SK-N-SH treated with all-trans-retinoic acid at 6 μM for 48 hours (cell line): ENCODE data around the gene TLCD4.

Experiments
- ATAC-seq: fragments of 200-7000 bp; cut with Tn5 transposase; 3 replicates; pipeline ENCODE4 v1.9.1; 2020; ENCODE audit warnings: mild to moderate bottlenecking, moderate library complexity
- ARNTL ChIP-seq: fragments of 450-650 bp; formaldehyde crosslinking; IDR thresholded peaks from 2 replicates; pipeline ENCODE4 v1.5.0; 2020; ENCODE audit warnings: low read depth, mild to moderate bottlenecking, moderate library complexity, borderline replicate concordance
- BACH2 ChIP-seq: fragments of 250-450 bp; sonication (Bioruptor Pico); IDR thresholded peaks from 2 replicates; pipeline ENCODE4 v1.9.0; 2021; ENCODE audit warnings: mild to moderate bottlenecking, borderline replicate concordance
- CREB5 ChIP-seq: fragments of 250-450 bp; sonication (Bioruptor Pico); IDR thresholded peaks from 2 replicates; pipeline ENCODE4 v1.5.1; 2020; ENCODE audit warnings: low read depth, mild to moderate bottlenecking, moderate library complexity
- CSDC2 ChIP-seq: fragments of 250-450 bp; sonication (Bioruptor Pico); IDR thresholded peaks from 2 replicates; pipeline ENCODE4 v1.5.0; 2020; ENCODE audit warnings: mild to moderate bottlenecking, moderate library complexity
- ESRRG ChIP-seq: fragments of 250-450 bp; sonication (Bioruptor Pico); IDR thresholded peaks from 2 replicates; pipeline ENCODE4 v1.6.1; 2021; ENCODE audit warnings: mild to moderate bottlenecking
- GLIS3 ChIP-seq: fragments of 250-450 bp; sonication (Bioruptor Pico); IDR thresholded peaks from 2 replicates; pipeline ENCODE4 v1.5.0; 2020; ENCODE audit warnings: mild to moderate bottlenecking, moderate library complexity
- ISL1 ChIP-seq: fragments of 250-450 bp; sonication (Bioruptor Pico); IDR thresholded peaks from 2 replicates; pipeline ENCODE4 v2.1.2; 2022; ENCODE audit warnings: mild to moderate bottlenecking, moderate library complexity
- OSR1 ChIP-seq: fragments of 250-450 bp; sonication (Bioruptor Pico); IDR thresholded peaks from 2 replicates; pipeline ENCODE4 v1.8.0; 2022; ENCODE audit warnings: moderate library complexity, mild to moderate bottlenecking, inconsistent platforms
- PATZ1 ChIP-seq: fragments of 250-450 bp; sonication (Bioruptor Pico); IDR thresholded peaks from 2 replicates; pipeline ENCODE4 v1.8.0; 2020; ENCODE audit warnings: mild to moderate bottlenecking, moderate library complexity, borderline replicate concordance
- POU6F1 ChIP-seq: fragments of 250-450 bp; sonication (Bioruptor Pico); IDR thresholded peaks from 2 replicates; pipeline ENCODE4 v1.8.0; 2021; ENCODE audit warnings: low read depth, mild to moderate bottlenecking, moderate library complexity, borderline replicate concordance
- PPARA ChIP-seq: fragments of 250-450 bp; sonication (Bioruptor Pico); IDR thresholded peaks from 2 replicates; pipeline ENCODE4 v1.5.0; 2020; ENCODE audit warnings: mild to moderate bottlenecking, borderline replicate concordance
- RARB ChIP-seq: fragments of 250-450 bp; sonication (Bioruptor Pico); IDR thresholded peaks from 2 replicates; pipeline ENCODE4 v1.8.0; 2021; ENCODE audit warnings: mild to moderate bottlenecking, moderate library complexity
- SNAI2 ChIP-seq: fragments of 250-450 bp; sonication (Bioruptor Pico); IDR thresholded peaks from 2 replicates; pipeline ENCODE4 v1.5.0; 2020; ENCODE audit warnings: mild to moderate bottlenecking, moderate library complexity
- TCF4 ChIP-seq: fragments of 250-450 bp; sonication (Bioruptor Pico); IDR thresholded peaks from 2 replicates; pipeline ENCODE4 v1.8.0; 2021; ENCODE audit warnings: mild to moderate bottlenecking, moderate library complexity, borderline replicate concordance
- ZC3H10 ChIP-seq: fragments of 250-450 bp; sonication (Bioruptor Pico); IDR thresholded peaks from 2 replicates; pipeline ENCODE4 v1.5.1; 2021; ENCODE audit warnings: mild to moderate bottlenecking, moderate library complexity
- ZFP3 ChIP-seq: fragments of 250-450 bp; sonication (Bioruptor Pico); IDR thresholded peaks from 2 replicates; pipeline ENCODE4 v1.5.0; 2020; ENCODE audit warnings: mild to moderate bottlenecking, moderate library complexity
- ZFP30 ChIP-seq: fragments of 450-650 bp; formaldehyde crosslinking; IDR thresholded peaks from 2 replicates; pipeline ENCODE4 v1.5.0; 2022; ENCODE audit warnings: mild to moderate bottlenecking, moderate library complexity
- ZNF565 ChIP-seq: fragments of 450-650 bp; formaldehyde crosslinking; conservative IDR thresholded peaks from 2 replicates; pipeline ENCODE4 v1.5.0; 2020; ENCODE audit warnings: low read depth, mild to moderate bottlenecking, moderate library complexity
- ZNF70 ChIP-seq: fragments of 450-650 bp; formaldehyde crosslinking; IDR thresholded peaks from 2 replicates; pipeline ENCODE4 v1.5.0; 2020; ENCODE audit warnings: mild to moderate bottlenecking, moderate library complexity
- ZNF8 ChIP-seq: fragments of 450-650 bp; formaldehyde crosslinking; IDR thresholded peaks from 2 replicates; pipeline ENCODE4 v1.5.0; 2020; ENCODE audit warnings: mild to moderate bottlenecking, moderate library complexity
- TF ChIP-seq, protein P1 (sequence below): fragments of 250-450 bp; sonication (Bioruptor Pico); IDR thresholded peaks from 2 replicates; pipeline ENCODE4 v1.5.1; 2021; ENCODE audit warnings: mild to moderate bottlenecking, moderate library complexity
- TF ChIP-seq, protein P2 (sequence below): fragments of 250-450 bp; sonication (Bioruptor Pico); IDR thresholded peaks from 2 replicates; pipeline ENCODE4 v1.5.0; 2020; ENCODE audit warnings: mild to moderate bottlenecking, moderate library complexity

The TLCD4 gene

GRCh38 chr1:95097426-95097825, 19.7 kb upstream of the TLCD4 start:
- ATAC-seq = no peak
- TF ChIP-seq CSDC2 (CRISPR knock-in tag) (no peak), RARB (CRISPR knock-in tag) (no peak), BACH2 (CRISPR knock-in tag) (no peak), ZNF565 (no peak), CREB5 (CRISPR knock-in tag) (no peak), ISL1 (CRISPR knock-in tag) (no peak), GLIS3 (no peak), ZFP3 (CRISPR knock-in tag) (no peak), ARNTL (CRISPR knock-in tag) (no peak), PATZ1 (CRISPR knock-in tag) (no peak), SNAI2 (no peak), POU6F1 (CRISPR knock-in tag) (no peak), ZNF8 (CRISPR knock-in tag) (no peak), ZNF70 (CRISPR knock-in tag) (no peak), ZC3H10 (CRISPR knock-in tag) (no peak), ESRRG (CRISPR knock-in tag) (no peak), TCF4 (CRISPR knock-in tag) (no peak)
- TF ChIP-seq, protein P1, sequence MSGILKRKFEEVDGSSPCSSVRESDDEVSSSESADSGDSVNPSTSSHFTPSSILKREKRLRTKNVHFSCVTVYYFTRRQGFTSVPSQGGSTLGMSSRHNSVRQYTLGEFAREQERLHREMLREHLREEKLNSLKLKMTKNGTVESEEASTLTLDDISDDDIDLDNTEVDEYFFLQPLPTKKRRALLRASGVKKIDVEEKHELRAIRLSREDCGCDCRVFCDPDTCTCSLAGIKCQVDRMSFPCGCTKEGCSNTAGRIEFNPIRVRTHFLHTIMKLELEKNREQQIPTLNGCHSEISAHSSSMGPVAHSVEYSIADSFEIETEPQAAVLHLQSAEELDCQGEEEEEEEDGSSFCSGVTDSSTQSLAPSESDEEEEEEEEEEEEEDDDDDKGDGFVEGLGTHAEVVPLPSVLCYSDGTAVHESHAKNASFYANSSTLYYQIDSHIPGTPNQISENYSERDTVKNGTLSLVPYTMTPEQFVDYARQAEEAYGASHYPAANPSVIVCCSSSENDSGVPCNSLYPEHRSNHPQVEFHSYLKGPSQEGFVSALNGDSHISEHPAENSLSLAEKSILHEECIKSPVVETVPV (CRISPR knock-in tag) = no peak
- TF ChIP-seq, protein P2, sequence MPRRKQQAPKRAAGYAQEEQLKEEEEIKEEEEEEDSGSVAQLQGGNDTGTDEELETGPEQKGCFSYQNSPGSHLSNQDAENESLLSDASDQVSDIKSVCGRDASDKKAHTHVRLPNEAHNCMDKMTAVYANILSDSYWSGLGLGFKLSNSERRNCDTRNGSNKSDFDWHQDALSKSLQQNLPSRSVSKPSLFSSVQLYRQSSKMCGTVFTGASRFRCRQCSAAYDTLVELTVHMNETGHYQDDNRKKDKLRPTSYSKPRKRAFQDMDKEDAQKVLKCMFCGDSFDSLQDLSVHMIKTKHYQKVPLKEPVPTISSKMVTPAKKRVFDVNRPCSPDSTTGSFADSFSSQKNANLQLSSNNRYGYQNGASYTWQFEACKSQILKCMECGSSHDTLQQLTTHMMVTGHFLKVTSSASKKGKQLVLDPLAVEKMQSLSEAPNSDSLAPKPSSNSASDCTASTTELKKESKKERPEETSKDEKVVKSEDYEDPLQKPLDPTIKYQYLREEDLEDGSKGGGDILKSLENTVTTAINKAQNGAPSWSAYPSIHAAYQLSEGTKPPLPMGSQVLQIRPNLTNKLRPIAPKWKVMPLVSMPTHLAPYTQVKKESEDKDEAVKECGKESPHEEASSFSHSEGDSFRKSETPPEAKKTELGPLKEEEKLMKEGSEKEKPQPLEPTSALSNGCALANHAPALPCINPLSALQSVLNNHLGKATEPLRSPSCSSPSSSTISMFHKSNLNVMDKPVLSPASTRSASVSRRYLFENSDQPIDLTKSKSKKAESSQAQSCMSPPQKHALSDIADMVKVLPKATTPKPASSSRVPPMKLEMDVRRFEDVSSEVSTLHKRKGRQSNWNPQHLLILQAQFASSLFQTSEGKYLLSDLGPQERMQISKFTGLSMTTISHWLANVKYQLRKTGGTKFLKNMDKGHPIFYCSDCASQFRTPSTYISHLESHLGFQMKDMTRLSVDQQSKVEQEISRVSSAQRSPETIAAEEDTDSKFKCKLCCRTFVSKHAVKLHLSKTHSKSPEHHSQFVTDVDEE (CRISPR knock-in tag) = no peak

- TF ChIP-seq ZC3H10 (CRISPR knock-in tag) (no peak), TCF4 (CRISPR knock-in tag) (no peak), CSDC2 (CRISPR knock-in tag) (no peak), ZFP30 (CRISPR knock-in tag) (no peak)
- no peak for ATAC-seq
These were observed 19.0 kb upstream of the TLCD4 start for GRCh38 chr1:95098196-95098595.

- ATAC-seq = no peak
- TF ChIP-seq GLIS3 = no peak
- TF ChIP-seq PPARA (CRISPR knock-in tag) = no peak
- no peak for TF ChIP-seq TCF4 (CRISPR knock-in tag)
- TF ChIP-seq, protein P1 (CRISPR knock-in tag) = no peak
- TF ChIP-seq PATZ1 (CRISPR knock-in tag) = no peak
- TF ChIP-seq OSR1 (CRISPR knock-in tag) = no peak
- TF ChIP-seq ZNF70 (CRISPR knock-in tag) = no peak
- TF ChIP-seq ZNF565 = no peak
- TF ChIP-seq, protein P2 (CRISPR knock-in tag) = no peak
- TF ChIP-seq ZFP3 (CRISPR knock-in tag) = no peak
These were observed 8.4 kb upstream of the TLCD4 start for GRCh38 chr1:95108792-95109191.
